Liver (tissue), 9 donors: Measurements from ENCODE around the gene HCFC1R1. TPM values are rescaled to one million over a fixed set of nuclear protein-coding genes. Genes with fewer than 3 reads are reported as not detected.

ENCODE experiments used
- DNase-seq: peaks from one replicate; pipeline ENCODE4 v3.0.0-alpha.2; 2017; ENCODE audit warnings: low spot score
- H3K27ac ChIP-seq, 2 donors: one replicate each; pipeline ENCODE4 v1.7.0; 2013; ENCODE audit warnings: inconsistent platforms in 2 of 2, low read length in 2 of 2, control low read depth in 1 of 2, low read depth in 1 of 2, mild to moderate bottlenecking in 1 of 2
- H3K27me3 ChIP-seq, 4 donors: one replicate each; pipeline versions ENCODE4 v1.6.1 to v1.7.0; 2013; ENCODE audit warnings: low read length in 3 of 4, inconsistent platforms in 1 of 4, mild to moderate bottlenecking in 1 of 4, moderate library complexity in 1 of 4; ENCODE audit not compliant: control insufficient read depth in 4 of 4, insufficient read depth in 4 of 4
- H3K36me3 ChIP-seq, 4 donors: one replicate each; pipeline versions ENCODE4 v1.6.1 to v1.7.0; 2013; ENCODE audit warnings: low read length in 3 of 4, mild to moderate bottlenecking in 3 of 4, low read depth in 1 of 4, moderate library complexity in 1 of 4; ENCODE audit not compliant: control insufficient read depth in 4 of 4, insufficient read depth in 3 of 4
- H3K4me1 ChIP-seq, 4 donors: one replicate each; pipeline versions ENCODE4 v1.6.1 to v1.7.0; 2013; ENCODE audit warnings: low read length in 3 of 4, mild to moderate bottlenecking in 3 of 4, moderate library complexity in 1 of 4; ENCODE audit not compliant: control insufficient read depth in 4 of 4, insufficient read depth in 4 of 4
- H3K4me3 ChIP-seq, 3 donors: one replicate each; pipeline versions ENCODE4 v1.6.1 to v1.7.0; 2013; ENCODE audit warnings: low read length in 3 of 3, control low read depth in 1 of 3, low read depth in 1 of 3, mild to moderate bottlenecking in 1 of 3
- H3K9ac ChIP-seq, 2 donors: one replicate each; pipeline ENCODE4 v1.7.0; 2013; ENCODE audit warnings: low read length in 2 of 2, mild to moderate bottlenecking in 2 of 2, moderate library complexity in 2 of 2, control low read depth in 1 of 2, low read depth in 1 of 2
- H3K9me3 ChIP-seq, 4 donors: one replicate each; pipeline versions ENCODE4 v1.6.1 to v1.7.0; 2013; ENCODE audit warnings: low read length in 3 of 4; ENCODE audit not compliant: control insufficient read depth in 4 of 4
- EGR1 ChIP-seq, 2 donors: IDR thresholded peaks; 2 replicates each; pipeline ENCODE4 v1.6.1; 2016 to 2018; ENCODE audit warnings: antibody characterized with exemption in 2 of 2, low read depth in 2 of 2
- FOXA1 ChIP-seq: IDR thresholded peaks from 2 replicates; pipeline ENCODE4 v1.6.1; 2016; ENCODE audit warnings: antibody characterized with exemption
- FOXA2 ChIP-seq: IDR thresholded peaks from 2 replicates; pipeline ENCODE4 v1.6.1; 2016; ENCODE audit warnings: antibody characterized with exemption
- GABPA ChIP-seq, 2 donors: IDR thresholded peaks in 1 of 2; conservative IDR thresholded peaks in 1 of 2; 2 replicates each; pipeline ENCODE4 v1.6.1; 2016; ENCODE audit warnings: antibody characterized with exemption in 2 of 2, mild to moderate bottlenecking in 1 of 2, moderate library complexity in 1 of 2
- HNF4G ChIP-seq: IDR thresholded peaks from 2 replicates; pipeline ENCODE4 v1.6.1; 2016; ENCODE audit warnings: antibody characterized with exemption
- JUND ChIP-seq, 2 donors: IDR thresholded peaks; 2 replicates each; pipeline ENCODE4 v1.6.1; 2016; ENCODE audit warnings: antibody characterized with exemption in 2 of 2
- NR2F2 ChIP-seq: IDR thresholded peaks from 2 replicates; pipeline ENCODE4 v1.6.1; 2016; ENCODE audit warnings: antibody characterized with exemption
- RAD21 ChIP-seq, 2 donors: IDR thresholded peaks; 2 replicates each; pipeline ENCODE4 v1.6.1; 2016; ENCODE audit warnings: antibody characterized with exemption in 2 of 2, mild to moderate bottlenecking in 2 of 2
- RXRA ChIP-seq, 2 donors: IDR thresholded peaks; 2 replicates each; pipeline ENCODE4 v1.6.1; 2017 to 2018; ENCODE audit warnings: antibody characterized with exemption in 2 of 2, mild to moderate bottlenecking in 1 of 2
- SP1 ChIP-seq: IDR thresholded peaks from 2 replicates; pipeline ENCODE4 v1.6.1; 2018; ENCODE audit warnings: antibody characterized with exemption, mild to moderate bottlenecking
- TAF1 ChIP-seq: conservative IDR thresholded peaks from 2 replicates; pipeline ENCODE4 v1.6.1; 2016; ENCODE audit warnings: antibody characterized with exemption, mild to moderate bottlenecking
- YY1 ChIP-seq: IDR thresholded peaks from 2 replicates; pipeline ENCODE4 v1.6.1; 2016; ENCODE audit warnings: antibody characterized with exemption, mild to moderate bottlenecking
- WGBS: extraction: QIAGEN DNeasy Blood & Tissue Kit; methylation state at CpG from one replicate; pipeline ENCODE4 v1.1.7; 2013; 5-methylcytosine and 5-hydroxymethylcytosine counted together
- polyA plus RNA-seq, 2 donors: library from polyadenylated mRNA; stranded (reverse) in 1 of 2; unstranded in 1 of 2; fragments of 200-250 nt in 1 of 2; fragments of >200 nt in 1 of 2; fragmentation: Nextera tagmentation in 1 of 2; extraction: Ambion mirVana in 1 of 2; gene quantifications; one replicate each; pipeline versions ENCODE4 v1.2.1 to v1.2.3, GENCODE V29; 2013 to 2015
- total RNA-seq, 2 donors: library from RNA; depleted of rRNA; stranded (reverse); fragments of >200 nt; gene quantifications; one replicate each; pipeline ENCODE4 v1.2.3, GENCODE V29; 2014
- TF ChIP-seq, protein P1 (sequence below): IDR thresholded peaks from 2 replicates; pipeline ENCODE4 v1.6.1; 2016; ENCODE audit warnings: antibody characterized with exemption
- TF ChIP-seq, protein P2 (sequence below): fragments of 150-350 bp; IDR thresholded peaks from 2 replicates; pipeline ENCODE4 v1.5.1; 2017; ENCODE audit warnings: improper control_type of control experiment, low read depth, low read length; ENCODE audit not compliant: missing input control
- TF ChIP-seq, protein P3 (sequence below): IDR thresholded peaks from 2 replicates; pipeline ENCODE4 v1.6.1; 2016; ENCODE audit warnings: antibody characterized with exemption, mild to moderate bottlenecking
- TF ChIP-seq, protein P4 (sequence below): IDR thresholded peaks from 2 replicates; pipeline ENCODE4 v1.6.1; 2016; ENCODE audit warnings: antibody characterized with exemption
- TF ChIP-seq, protein P5 (sequence below): IDR thresholded peaks from 2 replicates; pipeline ENCODE4 v1.6.1; 2016; ENCODE audit warnings: antibody characterized with exemption
- donor health status: healthy.
- donor health status: healthy.
- donor health status: healthy.
- donor health status: healthy.
- donor health status: healthy.

The HCFC1R1 gene
- total and polyA plus RNA-seq, 4 donors: 1.4 to 17.6 (median 9.2) TPM

DNA sequence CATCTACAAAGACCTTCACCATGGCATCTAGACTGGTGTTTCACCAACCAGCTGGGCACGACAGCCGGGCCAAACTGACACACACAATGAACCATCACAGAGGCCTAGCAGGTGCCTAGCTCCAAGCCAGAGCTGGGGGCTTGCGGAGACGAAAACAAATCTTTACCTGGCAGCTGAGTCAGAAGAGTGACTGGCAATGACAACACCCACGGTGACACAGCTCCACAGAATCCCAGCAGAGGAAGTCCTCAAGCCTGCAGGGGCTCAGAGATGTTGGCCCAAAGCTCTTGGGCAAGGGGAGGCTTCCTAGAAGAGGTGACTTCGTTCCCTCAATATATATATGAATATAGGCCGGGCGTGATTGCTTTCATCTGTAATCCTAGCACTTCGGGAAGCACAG, 27.8 kb upstream of the HCFC1R1 start:
- H3K36me3 ChIP-seq: peaks cover 0 to 2% (median 0%) of the 10 kb centered on the region in 4 donors
- H3K9ac ChIP-seq: no peak overlapping the region
- no peak overlapping the region for H3K27ac ChIP-seq
- no peaks in the 10 kb centered on the region for H3K9me3 ChIP-seq
- H3K4me1 ChIP-seq: peaks cover 0 to 5% (median 2%) of the 10 kb centered on the region in 4 donors
- H3K27me3 ChIP-seq: peaks cover 0 to 6% (median 0%) of the 10 kb centered on the region in 4 donors
- TF ChIP-seq JUND (IDR thresholded peaks at IDR 0.05): no peak
- no peak for TF ChIP-seq GABPA (IDR thresholded peaks at IDR 0.05 in 1 of 2, conservative IDR thresholded peaks at IDR 0.05 in 1 of 2)
- no peak for TF ChIP-seq RXRA (IDR thresholded peaks at IDR 0.05)
- no peak for TF ChIP-seq RAD21 (IDR thresholded peaks at IDR 0.05)
- no peak for DNase-seq
- 84% methylated on average over 9 of the region's 9 CpGs for WGBS
- no peak overlapping the region for H3K4me3 ChIP-seq

DNA sequence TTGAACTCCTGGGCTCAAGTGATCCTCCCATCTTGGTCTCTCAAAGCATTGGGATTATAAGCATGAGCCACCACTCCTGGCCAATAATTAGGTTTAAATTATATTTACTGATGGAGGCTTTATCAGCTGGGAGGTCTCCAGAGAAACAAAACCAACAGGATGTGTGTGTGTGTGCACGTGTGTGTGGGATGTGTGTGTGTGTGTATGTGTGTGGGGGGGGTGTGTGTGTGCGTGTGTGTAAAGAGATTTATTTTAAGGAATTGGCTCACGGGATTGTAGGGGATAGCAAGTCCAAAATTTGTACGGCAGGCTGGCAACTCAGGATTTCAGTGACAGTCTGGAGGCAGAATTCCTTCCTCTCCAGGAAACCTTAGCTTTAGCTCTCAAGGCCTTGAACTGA, 27.3 kb upstream of the HCFC1R1 start:
- WGBS: 48% methylated on average over 4 of the region's 4 CpGs
- H3K27ac ChIP-seq: no peak overlapping the region
- DNase-seq: no peak
- H3K4me3 ChIP-seq: no peak overlapping the region
- H3K27me3 ChIP-seq: peaks cover 0 to 6% (median 0%) of the 10 kb centered on the region in 4 donors
- H3K9ac ChIP-seq: no peak overlapping the region
- H3K4me1 ChIP-seq: peaks cover 0 to 10% (median 4%) of the 10 kb centered on the region in 4 donors
- TF ChIP-seq, protein P1, sequence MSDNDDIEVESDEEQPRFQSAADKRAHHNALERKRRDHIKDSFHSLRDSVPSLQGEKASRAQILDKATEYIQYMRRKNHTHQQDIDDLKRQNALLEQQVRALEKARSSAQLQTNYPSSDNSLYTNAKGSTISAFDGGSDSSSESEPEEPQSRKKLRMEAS: no peak
- TF ChIP-seq, protein P2, sequence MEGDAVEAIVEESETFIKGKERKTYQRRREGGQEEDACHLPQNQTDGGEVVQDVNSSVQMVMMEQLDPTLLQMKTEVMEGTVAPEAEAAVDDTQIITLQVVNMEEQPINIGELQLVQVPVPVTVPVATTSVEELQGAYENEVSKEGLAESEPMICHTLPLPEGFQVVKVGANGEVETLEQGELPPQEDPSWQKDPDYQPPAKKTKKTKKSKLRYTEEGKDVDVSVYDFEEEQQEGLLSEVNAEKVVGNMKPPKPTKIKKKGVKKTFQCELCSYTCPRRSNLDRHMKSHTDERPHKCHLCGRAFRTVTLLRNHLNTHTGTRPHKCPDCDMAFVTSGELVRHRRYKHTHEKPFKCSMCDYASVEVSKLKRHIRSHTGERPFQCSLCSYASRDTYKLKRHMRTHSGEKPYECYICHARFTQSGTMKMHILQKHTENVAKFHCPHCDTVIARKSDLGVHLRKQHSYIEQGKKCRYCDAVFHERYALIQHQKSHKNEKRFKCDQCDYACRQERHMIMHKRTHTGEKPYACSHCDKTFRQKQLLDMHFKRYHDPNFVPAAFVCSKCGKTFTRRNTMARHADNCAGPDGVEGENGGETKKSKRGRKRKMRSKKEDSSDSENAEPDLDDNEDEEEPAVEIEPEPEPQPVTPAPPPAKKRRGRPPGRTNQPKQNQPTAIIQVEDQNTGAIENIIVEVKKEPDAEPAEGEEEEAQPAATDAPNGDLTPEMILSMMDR: no peak
- TF ChIP-seq YY1: no peak
- TF ChIP-seq SP1: no peak
- no peak for TF ChIP-seq RAD21 (IDR thresholded peaks at IDR 0.05)
- TF ChIP-seq, protein P3, sequence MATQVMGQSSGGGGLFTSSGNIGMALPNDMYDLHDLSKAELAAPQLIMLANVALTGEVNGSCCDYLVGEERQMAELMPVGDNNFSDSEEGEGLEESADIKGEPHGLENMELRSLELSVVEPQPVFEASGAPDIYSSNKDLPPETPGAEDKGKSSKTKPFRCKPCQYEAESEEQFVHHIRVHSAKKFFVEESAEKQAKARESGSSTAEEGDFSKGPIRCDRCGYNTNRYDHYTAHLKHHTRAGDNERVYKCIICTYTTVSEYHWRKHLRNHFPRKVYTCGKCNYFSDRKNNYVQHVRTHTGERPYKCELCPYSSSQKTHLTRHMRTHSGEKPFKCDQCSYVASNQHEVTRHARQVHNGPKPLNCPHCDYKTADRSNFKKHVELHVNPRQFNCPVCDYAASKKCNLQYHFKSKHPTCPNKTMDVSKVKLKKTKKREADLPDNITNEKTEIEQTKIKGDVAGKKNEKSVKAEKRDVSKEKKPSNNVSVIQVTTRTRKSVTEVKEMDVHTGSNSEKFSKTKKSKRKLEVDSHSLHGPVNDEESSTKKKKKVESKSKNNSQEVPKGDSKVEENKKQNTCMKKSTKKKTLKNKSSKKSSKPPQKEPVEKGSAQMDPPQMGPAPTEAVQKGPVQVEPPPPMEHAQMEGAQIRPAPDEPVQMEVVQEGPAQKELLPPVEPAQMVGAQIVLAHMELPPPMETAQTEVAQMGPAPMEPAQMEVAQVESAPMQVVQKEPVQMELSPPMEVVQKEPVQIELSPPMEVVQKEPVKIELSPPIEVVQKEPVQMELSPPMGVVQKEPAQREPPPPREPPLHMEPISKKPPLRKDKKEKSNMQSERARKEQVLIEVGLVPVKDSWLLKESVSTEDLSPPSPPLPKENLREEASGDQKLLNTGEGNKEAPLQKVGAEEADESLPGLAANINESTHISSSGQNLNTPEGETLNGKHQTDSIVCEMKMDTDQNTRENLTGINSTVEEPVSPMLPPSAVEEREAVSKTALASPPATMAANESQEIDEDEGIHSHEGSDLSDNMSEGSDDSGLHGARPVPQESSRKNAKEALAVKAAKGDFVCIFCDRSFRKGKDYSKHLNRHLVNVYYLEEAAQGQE: no peak
- TF ChIP-seq FOXA2: no peak
- no peak for TF ChIP-seq FOXA1
- TF ChIP-seq NR2F2: no peak
- TF ChIP-seq RXRA (IDR thresholded peaks at IDR 0.05): no peak
- no peak for TF ChIP-seq TAF1
- no peak for TF ChIP-seq EGR1 (IDR thresholded peaks at IDR 0.05; ENCODE audit: low read depth in 2 of 2)
- no peak for TF ChIP-seq GABPA (IDR thresholded peaks at IDR 0.05 in 1 of 2, conservative IDR thresholded peaks at IDR 0.05 in 1 of 2)
- TF ChIP-seq, protein P4, sequence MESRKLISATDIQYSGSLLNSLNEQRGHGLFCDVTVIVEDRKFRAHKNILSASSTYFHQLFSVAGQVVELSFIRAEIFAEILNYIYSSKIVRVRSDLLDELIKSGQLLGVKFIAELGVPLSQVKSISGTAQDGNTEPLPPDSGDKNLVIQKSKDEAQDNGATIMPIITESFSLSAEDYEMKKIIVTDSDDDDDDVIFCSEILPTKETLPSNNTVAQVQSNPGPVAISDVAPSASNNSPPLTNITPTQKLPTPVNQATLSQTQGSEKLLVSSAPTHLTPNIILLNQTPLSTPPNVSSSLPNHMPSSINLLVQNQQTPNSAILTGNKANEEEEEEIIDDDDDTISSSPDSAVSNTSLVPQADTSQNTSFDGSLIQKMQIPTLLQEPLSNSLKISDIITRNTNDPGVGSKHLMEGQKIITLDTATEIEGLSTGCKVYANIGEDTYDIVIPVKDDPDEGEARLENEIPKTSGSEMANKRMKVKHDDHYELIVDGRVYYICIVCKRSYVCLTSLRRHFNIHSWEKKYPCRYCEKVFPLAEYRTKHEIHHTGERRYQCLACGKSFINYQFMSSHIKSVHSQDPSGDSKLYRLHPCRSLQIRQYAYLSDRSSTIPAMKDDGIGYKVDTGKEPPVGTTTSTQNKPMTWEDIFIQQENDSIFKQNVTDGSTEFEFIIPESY: no peak
- TF ChIP-seq, protein P5, sequence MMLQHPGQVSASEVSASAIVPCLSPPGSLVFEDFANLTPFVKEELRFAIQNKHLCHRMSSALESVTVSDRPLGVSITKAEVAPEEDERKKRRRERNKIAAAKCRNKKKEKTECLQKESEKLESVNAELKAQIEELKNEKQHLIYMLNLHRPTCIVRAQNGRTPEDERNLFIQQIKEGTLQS: no peak
- no peak for TF ChIP-seq HNF4G
- H3K9me3 ChIP-seq: no peaks in the 10 kb centered on the region
- peaks cover 0 to 2% (median 0%) of the 10 kb centered on the region in 4 donors for H3K36me3 ChIP-seq
